ENCODE data around the gene DGAT2.

GRCh38 chr11:75823946-75824345 lies 55.4 kb downstream of the DGAT2 start:
- no peak for TF ChIP-seq CTCF (optimal IDR thresholded peaks at IDR 0.05 in 1 of 3, IDR thresholded peaks at IDR 0.05 in 1 of 3, conservative IDR thresholded peaks at IDR 0.05 in 1 of 3; ENCODE audit: extremely low read depth in 1 of 3, insufficient read depth in 2 of 3, low read length in 3 of 3)
- no peak for TF ChIP-seq EZH2 (IDR thresholded peaks at IDR 0.05; ENCODE audit: low read length)
